Caco-2 (cell line): Measurements from ENCODE around the gene NFIA. TPM values are rescaled to one million over a fixed set of nuclear protein-coding genes. Genes with fewer than 3 reads are reported as not detected.

Source experiments
- BruUV-seq: library from RNA; stranded (reverse); fragments of 400-500 nt; replicated peaks from 2 replicates; lab custom pipeline; 2021; lab: Mats Ljungman, UMichigan
- CTCF ChIA-PET: fragments of 300-600 bp; sonication (Branson Sonifier 250); formaldehyde crosslinking; loops from one replicate; lab custom pipeline; 2022; ENCODE audit warnings: antibody characterized with exemption; lab: Charles Lee
- POLR2A ChIA-PET: fragments of 300-600 bp; sonication (Branson Sonifier 250); formaldehyde crosslinking; loops from one replicate; lab custom pipeline; 2022; ENCODE audit warnings: antibody characterized with exemption; lab: Charles Lee
- DNase-seq, 2 experiments: peaks; one replicate each; pipeline versions ENCODE4 v3.0.0 to v3.0.0-alpha.2; 2020 to 2022
- H3K27me3 ChIP-seq: replicated peaks from 2 replicates; pipeline ENCODE4 v1.6.0; 2011; ENCODE audit warnings: low read length; ENCODE audit not compliant: control insufficient read depth, insufficient read depth
- H3K36me3 ChIP-seq: 2 replicates; pipeline ENCODE4 v1.5.1; 2011; ENCODE audit warnings: low read length; ENCODE audit not compliant: control insufficient read depth, insufficient read depth
- H3K4me1 ChIP-seq: fragments of 250-450 bp; sonication (Bioruptor Pico); 2 replicates; pipeline ENCODE4 v1.5.1; 2020; ENCODE audit warnings: mild to moderate bottlenecking
- H3K4me3 ChIP-seq: 2 replicates; pipeline ENCODE4 v1.5.1; 2011; ENCODE audit warnings: low read depth, mild to moderate bottlenecking, control low read depth, low read length
- H3K9me3 ChIP-seq: fragments of 250-450 bp; sonication (Bioruptor Pico); 2 replicates; pipeline ENCODE4 v1.5.1; 2020; ENCODE audit warnings: mild to moderate bottlenecking, moderate library complexity
- H3K27ac Mint-ChIP-seq: one replicate; pipeline ENCODE4 v1.8.0; 2022; ENCODE audit warnings: mixed read lengths; ENCODE audit not compliant: unreplicated experiment
- H3K27me3 Mint-ChIP-seq: one replicate; pipeline ENCODE4 v1.8.0; 2022; ENCODE audit warnings: mixed read lengths; ENCODE audit not compliant: insufficient read depth, unreplicated experiment
- H3K36me3 Mint-ChIP-seq: one replicate; pipeline ENCODE4 v1.8.0; 2022; ENCODE audit warnings: mild to moderate bottlenecking, mixed read lengths; ENCODE audit not compliant: insufficient read depth, unreplicated experiment
- H3K4me1 Mint-ChIP-seq: one replicate; pipeline ENCODE4 v1.8.0; 2022; ENCODE audit warnings: low read depth, mixed read lengths; ENCODE audit not compliant: unreplicated experiment
- H3K4me3 Mint-ChIP-seq: one replicate; pipeline ENCODE4 v1.8.0; 2022; ENCODE audit warnings: mild to moderate bottlenecking, moderate library complexity, mixed read lengths; ENCODE audit not compliant: unreplicated experiment
- H3K9me3 Mint-ChIP-seq: one replicate; pipeline ENCODE4 v1.8.0; 2022; ENCODE audit warnings: mixed read lengths; ENCODE audit not compliant: unreplicated experiment
- intact Hi-C: fragments of 100-400 bp; cut with micrococcal nuclease; formaldehyde crosslinking; loops from one replicate; pipeline ENCODE4 v1.10.0; 2022; ENCODE audit not compliant: unreplicated experiment
- total RNA-seq: library from RNA; stranded (reverse); gene quantifications from 2 replicates; pipeline ENCODE4 v1.2.3, GENCODE V29; 2022
- TF ChIP-seq, protein P1 (sequence below), 2 experiments: fragments of 200-600 bp in 1 of 2; IDR thresholded peaks; 1 replicate in 1 of 2; 2 replicates in 1 of 2; pipeline versions ENCODE4 v1.5.1 to v1.8.0; 2011 to 2022; ENCODE audit warnings: antibody characterized with exemption in 1 of 2, control low read depth in 1 of 2, inconsistent platforms in 1 of 2, low read depth in 1 of 2, low read length in 1 of 2, mild to moderate bottlenecking in 1 of 2, moderate library complexity in 1 of 2; ENCODE audit not compliant: insufficient read depth in 1 of 2, severe bottlenecking in 1 of 2, unreplicated experiment in 1 of 2

The NFIA gene
- total RNA-seq, 1 experiment from 2014 or later: 1.4 TPM

DNA sequence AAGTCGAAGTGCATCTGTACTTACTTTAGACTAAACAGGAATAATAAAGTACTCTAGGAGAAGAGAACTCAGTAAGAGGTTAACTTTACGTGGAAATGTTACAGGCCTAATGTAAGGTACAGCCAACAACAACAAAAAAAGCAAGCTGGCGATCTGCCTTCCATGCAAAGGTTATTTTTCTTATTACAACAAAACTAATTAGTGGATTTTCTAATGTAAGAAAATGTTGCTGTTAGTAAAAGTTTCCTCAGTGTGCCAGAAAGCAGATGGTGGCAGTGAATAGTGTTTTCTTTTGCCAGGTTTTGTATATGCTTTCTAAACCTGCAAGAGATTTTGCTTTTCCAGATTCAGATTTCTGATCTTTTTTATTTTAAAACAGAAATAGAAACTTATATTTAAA, 179.2 kb downstream of the NFIA start:
- Mint-ChIP-seq H3K36me3 (no peaks in the 10 kb centered on the region), H3K4me3 (no peak overlapping the region), H3K4me1 (no peaks in the 10 kb centered on the region), H3K27me3 (no peaks in the 10 kb centered on the region), H3K9me3 (no peaks in the 10 kb centered on the region), H3K27ac (no peak overlapping the region)
- no peaks in the 10 kb centered on the region for H3K36me3 ChIP-seq
- POLR2A ChIA-PET: no interaction called here
- no peaks in the 10 kb centered on the region for H3K27me3 ChIP-seq
- no peaks in the 10 kb centered on the region for H3K9me3 ChIP-seq
- TF ChIP-seq, protein P1, sequence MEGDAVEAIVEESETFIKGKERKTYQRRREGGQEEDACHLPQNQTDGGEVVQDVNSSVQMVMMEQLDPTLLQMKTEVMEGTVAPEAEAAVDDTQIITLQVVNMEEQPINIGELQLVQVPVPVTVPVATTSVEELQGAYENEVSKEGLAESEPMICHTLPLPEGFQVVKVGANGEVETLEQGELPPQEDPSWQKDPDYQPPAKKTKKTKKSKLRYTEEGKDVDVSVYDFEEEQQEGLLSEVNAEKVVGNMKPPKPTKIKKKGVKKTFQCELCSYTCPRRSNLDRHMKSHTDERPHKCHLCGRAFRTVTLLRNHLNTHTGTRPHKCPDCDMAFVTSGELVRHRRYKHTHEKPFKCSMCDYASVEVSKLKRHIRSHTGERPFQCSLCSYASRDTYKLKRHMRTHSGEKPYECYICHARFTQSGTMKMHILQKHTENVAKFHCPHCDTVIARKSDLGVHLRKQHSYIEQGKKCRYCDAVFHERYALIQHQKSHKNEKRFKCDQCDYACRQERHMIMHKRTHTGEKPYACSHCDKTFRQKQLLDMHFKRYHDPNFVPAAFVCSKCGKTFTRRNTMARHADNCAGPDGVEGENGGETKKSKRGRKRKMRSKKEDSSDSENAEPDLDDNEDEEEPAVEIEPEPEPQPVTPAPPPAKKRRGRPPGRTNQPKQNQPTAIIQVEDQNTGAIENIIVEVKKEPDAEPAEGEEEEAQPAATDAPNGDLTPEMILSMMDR (IDR thresholded peaks at IDR 0.05; ENCODE audit: insufficient read depth in 1 of 2, low read depth in 1 of 2, low read length in 1 of 2, severe bottlenecking in 1 of 2, unreplicated experiment in 1 of 2): no peak
- BruUV-seq: no TSS peak
- DNase-seq: no peak
- peaks cover 4% of the 10 kb centered on the region; the same call in 1 of the 2 replicates for H3K4me1 ChIP-seq
- CTCF ChIA-PET: no interaction called here
- intact Hi-C loops: no loop called here
- H3K4me3 ChIP-seq: no peak overlapping the region

DNA sequence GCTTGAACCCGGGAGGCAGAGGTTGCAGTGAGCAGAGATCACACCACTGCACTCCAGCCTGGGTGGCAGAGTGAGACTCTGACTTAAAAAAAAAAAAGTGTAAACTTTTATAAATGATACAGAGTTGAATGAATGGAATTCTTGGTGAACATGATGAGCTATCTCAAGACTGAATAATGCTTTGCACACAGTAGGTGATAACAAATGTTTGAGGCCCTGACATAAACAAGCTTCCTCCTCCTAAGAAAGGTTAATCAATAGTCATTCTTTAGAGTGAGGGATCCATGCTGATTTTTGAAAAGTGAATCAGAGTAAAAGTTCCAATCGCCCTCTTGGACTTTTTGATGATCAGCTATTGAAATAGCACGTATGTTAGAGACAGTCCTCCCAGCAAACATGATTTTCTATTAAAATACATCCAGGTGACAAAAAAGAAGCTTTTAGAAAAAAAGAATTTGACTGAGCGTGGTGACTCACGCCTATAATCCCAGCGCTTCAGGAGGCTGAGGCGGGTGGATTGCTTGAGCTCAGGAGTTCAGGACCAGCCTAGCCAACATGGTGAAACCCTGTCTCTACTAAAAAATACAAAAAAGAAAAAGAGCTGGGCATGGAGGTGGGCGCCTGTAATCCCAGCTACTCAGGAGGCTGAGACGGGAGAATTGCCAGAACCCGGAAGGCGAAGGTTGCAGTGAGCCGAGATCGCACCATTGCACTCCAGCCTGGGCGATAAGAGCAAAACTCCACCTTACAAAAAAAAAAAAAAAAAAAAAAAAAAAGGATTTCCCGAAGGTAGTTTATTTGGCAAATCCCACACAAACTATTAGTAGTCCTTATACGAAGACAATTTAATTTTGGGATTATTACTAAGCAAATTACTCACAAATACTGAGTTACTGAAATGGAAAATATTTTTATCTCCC, 181.8 kb downstream of the NFIA start:
- Mint-ChIP-seq H3K4me1 (no peaks in the 10 kb centered on the region), H3K27me3 (no peaks in the 10 kb centered on the region), H3K27ac (no peak overlapping the region), H3K4me3 (no peak overlapping the region), H3K9me3 (no peaks in the 10 kb centered on the region), H3K36me3 (no peaks in the 10 kb centered on the region)
- TF ChIP-seq, protein P1 (IDR thresholded peaks at IDR 0.05; ENCODE audit: insufficient read depth in 1 of 2, low read depth in 1 of 2, low read length in 1 of 2, severe bottlenecking in 1 of 2, unreplicated experiment in 1 of 2): no peak
- ChIA-PET POLR2A (no interaction called here), CTCF (interaction anchor here (0.6 kb wide), 1 partner anchor 449 kb away, joined by 4 read pairs; no protein-coding TSS in a partner anchor)
- no peaks in the 10 kb centered on the region for H3K9me3 ChIP-seq
- H3K27me3 ChIP-seq: no peaks in the 10 kb centered on the region; the same call in 1 of the 2 replicates
- intact Hi-C loops: no loop called here
- H3K4me1 ChIP-seq: peaks cover 4% of the 10 kb centered on the region; the same call in 1 of the 2 replicates
- no TSS peak for BruUV-seq
- no peak for DNase-seq
- no peak overlapping the region for H3K4me3 ChIP-seq
- H3K36me3 ChIP-seq: no peaks in the 10 kb centered on the region

- H3K27ac Mint-ChIP-seq: no peak overlapping the region
- H3K27me3 ChIP-seq: no peaks in the 10 kb centered on the region; the same call in 1 of the 2 replicates
- H3K36me3 ChIP-seq: no peaks in the 10 kb centered on the region
- no peaks in the 10 kb centered on the region for H3K4me1 Mint-ChIP-seq
- no peaks in the 10 kb centered on the region for H3K36me3 Mint-ChIP-seq
- ChIA-PET POLR2A (no interaction called here), CTCF (interaction anchor here (0.6 kb wide), 1 partner anchor 449 kb away, joined by 4 read pairs; no protein-coding TSS in a partner anchor)
- H3K9me3 ChIP-seq: no peaks in the 10 kb centered on the region
- H3K4me3 ChIP-seq: no peak overlapping the region
- H3K4me1 ChIP-seq: peaks cover 4% of the 10 kb centered on the region; the same call in 1 of the 2 replicates
- no TSS peak for BruUV-seq
- no peak for DNase-seq
- no peaks in the 10 kb centered on the region for H3K27me3 Mint-ChIP-seq
- intact Hi-C loops: no loop called here
- TF ChIP-seq, protein P1 (IDR thresholded peaks at IDR 0.05; ENCODE audit: insufficient read depth in 1 of 2, low read depth in 1 of 2, low read length in 1 of 2, severe bottlenecking in 1 of 2, unreplicated experiment in 1 of 2): no peak
- no peak overlapping the region for H3K4me3 Mint-ChIP-seq
- no peaks in the 10 kb centered on the region for H3K9me3 Mint-ChIP-seq
Observed at GRCh38 chr1:61264825-61265242, 182.5 kb downstream of the NFIA start.
